ENCODE data around the gene MRPL58.

The MRPL58 gene

DNA sequence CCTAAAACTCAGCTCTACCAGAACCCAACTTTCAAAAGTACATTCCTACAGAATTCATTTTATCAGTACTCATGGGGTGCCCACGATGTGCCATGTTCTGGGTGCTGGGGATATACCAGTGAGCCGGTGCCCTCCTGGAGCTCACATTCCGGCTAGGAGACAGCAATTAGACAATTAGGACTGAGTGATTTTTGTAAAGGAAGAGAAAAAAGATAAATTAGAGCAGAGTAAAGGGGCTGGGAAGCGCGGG is 449 bp upstream of the MRPL58 start:
- Histone ChIP-seq H3K27ac (peak overlapping the region; percentile 90), H3K27me3 (ENCODE audit: insufficient read depth, low read depth, severe bottlenecking) (no peaks in the 10 kb centered on the region), H3K36me3 (no peaks in the 10 kb centered on the region; the same call in 1 of the 2 replicates), H3K9me3 (ENCODE audit: severe bottlenecking) (no peaks in the 10 kb centered on the region), H3K4me3 (ENCODE audit: low read depth, low read length) (peak overlapping the region; percentile 75)
- no peak for DNase-seq
- TF ChIP-seq, protein P1, sequence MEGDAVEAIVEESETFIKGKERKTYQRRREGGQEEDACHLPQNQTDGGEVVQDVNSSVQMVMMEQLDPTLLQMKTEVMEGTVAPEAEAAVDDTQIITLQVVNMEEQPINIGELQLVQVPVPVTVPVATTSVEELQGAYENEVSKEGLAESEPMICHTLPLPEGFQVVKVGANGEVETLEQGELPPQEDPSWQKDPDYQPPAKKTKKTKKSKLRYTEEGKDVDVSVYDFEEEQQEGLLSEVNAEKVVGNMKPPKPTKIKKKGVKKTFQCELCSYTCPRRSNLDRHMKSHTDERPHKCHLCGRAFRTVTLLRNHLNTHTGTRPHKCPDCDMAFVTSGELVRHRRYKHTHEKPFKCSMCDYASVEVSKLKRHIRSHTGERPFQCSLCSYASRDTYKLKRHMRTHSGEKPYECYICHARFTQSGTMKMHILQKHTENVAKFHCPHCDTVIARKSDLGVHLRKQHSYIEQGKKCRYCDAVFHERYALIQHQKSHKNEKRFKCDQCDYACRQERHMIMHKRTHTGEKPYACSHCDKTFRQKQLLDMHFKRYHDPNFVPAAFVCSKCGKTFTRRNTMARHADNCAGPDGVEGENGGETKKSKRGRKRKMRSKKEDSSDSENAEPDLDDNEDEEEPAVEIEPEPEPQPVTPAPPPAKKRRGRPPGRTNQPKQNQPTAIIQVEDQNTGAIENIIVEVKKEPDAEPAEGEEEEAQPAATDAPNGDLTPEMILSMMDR (IDR thresholded peaks at IDR 0.05; ENCODE audit: low read depth, low read length) = no peak

DNA sequence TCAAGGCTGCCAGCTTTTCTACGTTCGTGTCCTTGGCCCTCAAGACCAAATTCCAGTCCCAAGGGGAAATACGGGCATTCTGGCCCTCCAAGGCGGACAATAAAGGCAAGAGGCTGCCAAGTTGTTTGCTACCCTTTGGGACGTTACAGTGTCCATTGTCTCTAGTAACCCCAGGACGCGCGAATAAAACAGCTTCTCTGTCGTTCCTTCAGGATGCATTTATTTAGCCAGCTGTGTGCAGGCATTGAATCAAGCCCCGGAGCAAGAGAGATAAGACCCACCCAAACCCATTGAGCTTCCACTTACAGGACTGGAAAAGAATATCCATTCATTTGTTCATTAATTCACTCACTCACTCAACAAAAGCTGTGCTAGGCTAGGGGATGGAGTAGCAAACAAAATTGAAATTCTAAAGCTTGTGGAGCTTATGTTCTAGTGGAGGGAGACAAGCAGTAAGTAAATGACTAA is 656 bp downstream of the MRPL58 start:
- H3K4me3 ChIP-seq (ENCODE audit: low read depth, low read length) = peak overlapping the region; percentile 75
- H3K36me3 ChIP-seq = no peaks in the 10 kb centered on the region; the same call in 1 of the 2 replicates
- no peaks in the 10 kb centered on the region for H3K27me3 ChIP-seq (ENCODE audit: insufficient read depth, low read depth, severe bottlenecking)
- no peak for DNase-seq
- peak overlapping the region; percentile 90 for H3K27ac ChIP-seq
- H3K9me3 ChIP-seq (ENCODE audit: severe bottlenecking) = no peaks in the 10 kb centered on the region
- TF ChIP-seq, protein P1 (IDR thresholded peaks at IDR 0.05; ENCODE audit: low read depth, low read length) = no peak

- DNase-seq = peak; percentile 31
- no peaks in the 10 kb centered on the region for H3K9me3 ChIP-seq (ENCODE audit: severe bottlenecking)
- TF ChIP-seq, protein P1 (IDR thresholded peaks at IDR 0.05; ENCODE audit: low read depth, low read length) = 0 out of 2 replicates have a peak, but pooled peaks have one; percentile 7
- H3K27me3 ChIP-seq (ENCODE audit: insufficient read depth, low read depth, severe bottlenecking) = no peaks in the 10 kb centered on the region
- H3K27ac ChIP-seq = peak overlapping the region; percentile 75
- H3K36me3 ChIP-seq = peaks cover 27% of the 10 kb centered on the region
- H3K4me3 ChIP-seq (ENCODE audit: low read depth, low read length) = peak overlapping the region; percentile 13
Observed at GRCh38 chr17:75019146-75019545, 6.7 kb downstream of the MRPL58 start.

DNA sequence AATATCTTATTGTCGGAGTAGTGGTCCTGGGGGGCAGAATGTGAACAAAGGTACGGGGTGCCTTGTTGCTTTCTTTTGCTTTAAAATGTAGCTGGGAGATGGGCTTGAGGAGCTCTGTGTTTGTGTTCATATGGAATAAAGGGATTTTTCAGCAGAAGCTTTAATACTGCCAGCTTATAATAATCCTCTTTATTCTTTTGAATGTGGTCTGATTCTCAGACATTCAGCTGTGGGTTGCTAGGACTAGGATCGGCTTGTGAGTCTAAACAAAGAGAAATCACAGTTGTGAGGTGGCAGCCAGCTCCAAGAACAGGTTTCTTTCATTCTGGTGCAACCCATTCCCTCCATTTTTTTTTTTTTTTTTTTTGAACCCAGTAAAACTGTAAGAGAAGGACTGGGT is 7.2 kb downstream of the MRPL58 start:
- TF ChIP-seq, protein P1 (IDR thresholded peaks at IDR 0.05; ENCODE audit: low read depth, low read length) = no peak
- no peaks in the 10 kb centered on the region for H3K9me3 ChIP-seq (ENCODE audit: severe bottlenecking)

DNA sequence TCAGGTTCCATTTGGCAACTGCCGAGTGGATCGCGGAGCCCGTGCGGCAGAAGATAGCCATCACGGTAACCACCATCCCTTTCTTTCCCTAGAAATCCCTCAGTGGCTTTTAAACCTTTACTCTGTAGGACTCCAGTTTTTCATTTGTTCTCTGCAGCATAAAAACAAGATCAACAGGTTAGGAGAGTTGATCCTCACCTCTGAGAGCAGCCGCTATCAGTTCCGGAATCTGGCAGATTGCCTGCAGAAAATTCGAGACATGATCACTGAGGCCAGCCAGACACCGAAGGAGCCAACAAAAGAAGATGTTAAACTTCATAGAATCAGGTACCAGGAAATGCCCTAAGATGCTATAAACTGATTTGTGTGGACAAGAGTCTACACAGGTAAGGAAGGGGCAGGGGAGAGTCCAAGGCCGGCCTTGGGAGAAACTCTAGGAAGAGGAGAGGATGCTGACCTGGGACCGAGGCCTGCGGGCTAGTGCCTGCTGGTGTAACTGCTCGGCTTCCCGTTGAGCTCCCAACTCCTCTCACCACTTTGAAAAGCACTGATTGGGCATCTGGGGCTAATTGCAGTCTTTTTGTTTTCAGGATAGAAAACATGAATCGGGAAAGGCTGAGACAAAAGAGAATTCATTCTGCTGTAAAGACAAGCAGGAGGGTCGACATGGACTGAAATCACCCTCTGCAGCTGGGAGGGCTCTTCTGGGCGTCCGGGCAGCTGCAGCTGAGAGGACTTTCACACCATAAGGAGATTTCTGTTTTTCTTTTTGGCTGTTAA is 8.1 kb downstream of the MRPL58 start:
- Histone ChIP-seq H3K27ac (peak overlapping the region; percentile 75), H3K9me3 (ENCODE audit: severe bottlenecking) (peaks cover 7% of the 10 kb centered on the region), H3K27me3 (ENCODE audit: insufficient read depth, low read depth, severe bottlenecking) (no peaks in the 10 kb centered on the region), H3K36me3 (peaks cover 27% of the 10 kb centered on the region), H3K4me3 (ENCODE audit: low read depth, low read length) (no peak overlapping the region)
- DNase-seq = no peak
- TF ChIP-seq, protein P1 (IDR thresholded peaks at IDR 0.05; ENCODE audit: low read depth, low read length) = no peak

More for the DNA sequence above, 7.2 kb downstream of the MRPL58 start:
- H3K4me3 ChIP-seq (ENCODE audit: low read depth, low read length) = peak overlapping the region; percentile 13
- peak; percentile 32 for DNase-seq
- peaks cover 27% of the 10 kb centered on the region for H3K36me3 ChIP-seq
- no peaks in the 10 kb centered on the region for H3K27me3 ChIP-seq (ENCODE audit: insufficient read depth, low read depth, severe bottlenecking)
- H3K27ac ChIP-seq = peak overlapping the region; percentile 75
